IPS-18a (cell line): ENCODE data around the gene HSPA6.
"Not testable (repeated sequence)": the region's sequence is repeated elsewhere in the genome, so short reads cannot be mapped to it uniquely, and the experiment has no call there.

Source experiments
- H3K27ac ChIP-seq: one replicate; pipeline ENCODE4 v1.5.1; 2013; ENCODE audit warnings: low read length
- H3K27me3 ChIP-seq: one replicate; pipeline ENCODE4 v1.6.1; 2013; ENCODE audit warnings: mild to moderate bottlenecking, low read length; ENCODE audit not compliant: control insufficient read depth, insufficient read depth
- H3K36me3 ChIP-seq: one replicate; pipeline ENCODE4 v1.6.1; 2013; ENCODE audit warnings: low read depth, low read length; ENCODE audit not compliant: control insufficient read depth
- H3K4me1 ChIP-seq: one replicate; pipeline ENCODE4 v1.6.1; 2013; ENCODE audit warnings: low read depth, low read length; ENCODE audit not compliant: control insufficient read depth
- H3K4me3 ChIP-seq: one replicate; pipeline ENCODE4 v1.5.1; 2013; ENCODE audit warnings: low read length
- H3K9ac ChIP-seq: one replicate; pipeline ENCODE4 v1.6.1; 2013; ENCODE audit warnings: mild to moderate bottlenecking, low read length, moderate library complexity
- H3K9me3 ChIP-seq: one replicate; pipeline ENCODE4 v1.6.1; 2013; ENCODE audit warnings: low read depth, low read length; ENCODE audit not compliant: control insufficient read depth

HSPA6 gene

GRCh38 chr1:161506336-161507223, 17.8 kb upstream of the HSPA6 start:
- Histone ChIP-seq H3K27ac (no peak overlapping the region), H3K27me3 (no peaks in the 10 kb centered on the region), H3K9ac (no peak overlapping the region), H3K9me3 (no peaks in the 10 kb centered on the region), H3K4me3 (peak overlapping the region; percentile 12), H3K36me3 (no peaks in the 10 kb centered on the region), H3K4me1 (peaks cover 9% of the 10 kb centered on the region)

- Histone ChIP-seq H3K4me1 (peaks cover 9% of the 10 kb centered on the region), H3K9me3 (no peaks in the 10 kb centered on the region), H3K9ac (no peak overlapping the region), H3K27ac (no peak overlapping the region), H3K27me3 (no peaks in the 10 kb centered on the region), H3K36me3 (no peaks in the 10 kb centered on the region), H3K4me3 (no peak overlapping the region)
Observed at GRCh38 chr1:161510477-161510876, 13.9 kb upstream of the HSPA6 start.

GRCh38 chr1:161511018-161511755, 13.2 kb upstream of the HSPA6 start:
- no peak overlapping the region for H3K4me3 ChIP-seq
- peaks cover 9% of the 10 kb centered on the region for H3K4me1 ChIP-seq
- no peaks in the 10 kb centered on the region for H3K36me3 ChIP-seq
- H3K27me3 ChIP-seq: no peaks in the 10 kb centered on the region
- no peak overlapping the region for H3K27ac ChIP-seq
- no peaks in the 10 kb centered on the region for H3K9me3 ChIP-seq
- no peak overlapping the region for H3K9ac ChIP-seq

GRCh38 chr1:161511756-161512060, 12.6 kb upstream of the HSPA6 start:
- H3K36me3 ChIP-seq: no peaks in the 10 kb centered on the region
- H3K9ac ChIP-seq: no peak overlapping the region
- H3K9me3 ChIP-seq: no peaks in the 10 kb centered on the region
- no peaks in the 10 kb centered on the region for H3K27me3 ChIP-seq
- H3K27ac ChIP-seq: no peak overlapping the region
- no peak overlapping the region for H3K4me3 ChIP-seq
- H3K4me1 ChIP-seq: peaks cover 7% of the 10 kb centered on the region

- H3K9ac ChIP-seq, H3K27ac ChIP-seq, H3K27me3 ChIP-seq, H3K4me3 ChIP-seq, H3K4me1 ChIP-seq, H3K9me3 ChIP-seq, H3K36me3 ChIP-seq: not testable (repeated sequence)
Observed at GRCh38 chr1:161512636-161513447, 11.5 kb upstream of the HSPA6 start.

GRCh38 chr1:161513448-161513780, 10.9 kb upstream of the HSPA6 start:
- H3K4me3 ChIP-seq, H3K9ac ChIP-seq, H3K9me3 ChIP-seq, H3K27ac ChIP-seq, H3K27me3 ChIP-seq, H3K36me3 ChIP-seq, H3K4me1 ChIP-seq: not testable (repeated sequence)

GRCh38 chr1:161513953-161514352, 10.4 kb upstream of the HSPA6 start:
- not testable (repeated sequence) for H3K27me3 ChIP-seq, H3K27ac ChIP-seq, H3K36me3 ChIP-seq, H3K9ac ChIP-seq, H3K4me1 ChIP-seq, H3K9me3 ChIP-seq, H3K4me3 ChIP-seq

- not testable (repeated sequence) for H3K27ac ChIP-seq, H3K9me3 ChIP-seq, H3K9ac ChIP-seq, H3K4me1 ChIP-seq, H3K36me3 ChIP-seq
- Histone ChIP-seq H3K27me3 (peaks cover 30% of the 10 kb centered on the region), H3K4me3 (peak overlapping the region; percentile 86)
Observed at GRCh38 chr1:161523041-161523816, 1.1 kb upstream of the HSPA6 start.

- not testable (repeated sequence) for H3K4me1 ChIP-seq, H3K9ac ChIP-seq, H3K27ac ChIP-seq, H3K36me3 ChIP-seq, H3K9me3 ChIP-seq
- peak overlapping the region; percentile 86 for H3K4me3 ChIP-seq
- H3K27me3 ChIP-seq: peaks cover 30% of the 10 kb centered on the region
Observed at GRCh38 chr1:161524742-161525291, 477 bp downstream of the HSPA6 start.

- H3K27ac ChIP-seq, H3K36me3 ChIP-seq, H3K9me3 ChIP-seq, H3K9ac ChIP-seq, H3K4me1 ChIP-seq: not testable (repeated sequence)
- Histone ChIP-seq H3K4me3 (peak overlapping the region; percentile 86), H3K27me3 (peaks cover 30% of the 10 kb centered on the region)
Observed at GRCh38 chr1:161525321-161525720, 981 bp downstream of the HSPA6 start.

- H3K27ac ChIP-seq, H3K4me3 ChIP-seq, H3K9me3 ChIP-seq, H3K36me3 ChIP-seq, H3K9ac ChIP-seq, H3K4me1 ChIP-seq: not testable (repeated sequence)
- peaks cover 30% of the 10 kb centered on the region for H3K27me3 ChIP-seq
Observed at GRCh38 chr1:161525918-161526317, 1.6 kb downstream of the HSPA6 start.
